Measurements from ENCODE around the gene MUC4.
"Not testable (repeated sequence)": the region's sequence is repeated elsewhere in the genome, so short reads cannot be mapped to it uniquely, and the experiment has no call there.

Gene MUC4

DNA sequence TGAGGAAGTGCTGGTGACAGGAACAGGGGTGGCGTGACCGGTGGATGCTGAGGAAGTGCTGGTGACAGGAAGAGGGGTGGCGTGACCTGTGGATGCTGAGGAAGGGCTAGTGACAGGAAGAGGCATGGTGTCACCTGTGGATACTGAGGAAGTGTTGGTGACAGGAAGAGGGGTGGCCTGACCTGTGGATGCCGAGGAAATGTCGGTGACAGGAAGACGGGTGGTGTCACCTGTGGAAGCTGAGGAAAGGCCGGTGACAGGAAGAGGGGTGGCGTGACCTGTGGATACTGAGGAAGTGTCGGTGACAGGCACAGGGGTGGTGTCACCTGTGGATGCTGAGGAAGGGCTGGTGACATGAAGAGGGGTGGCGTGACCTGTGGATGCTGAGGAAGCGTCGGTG, 30.5 kb downstream of the MUC4 start:
- not testable (repeated sequence) for DNase-seq (ENCODE audit: low spot score)

DNA sequence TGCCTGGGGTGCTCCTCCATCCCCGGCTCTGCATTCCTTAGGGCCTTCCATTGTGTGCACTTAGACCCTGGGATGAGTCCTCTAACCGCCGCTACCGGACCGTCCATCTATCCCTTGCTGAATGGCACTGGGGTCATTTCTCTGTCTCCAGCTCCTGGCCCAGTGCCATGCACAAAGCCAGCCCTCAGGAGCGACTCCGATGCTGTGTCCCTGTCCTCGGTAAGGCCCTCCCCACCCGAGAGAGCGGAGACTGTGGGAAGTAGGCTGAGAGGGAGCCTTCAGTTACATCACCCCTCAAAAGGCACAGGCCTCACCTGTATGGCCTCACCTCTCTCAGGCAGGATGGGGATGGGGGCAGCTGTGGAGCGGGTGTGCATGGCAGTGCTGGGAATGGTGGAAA, 33.8 kb downstream of the MUC4 start:
- DNase-seq (ENCODE audit: low spot score), result no peak

DNA sequence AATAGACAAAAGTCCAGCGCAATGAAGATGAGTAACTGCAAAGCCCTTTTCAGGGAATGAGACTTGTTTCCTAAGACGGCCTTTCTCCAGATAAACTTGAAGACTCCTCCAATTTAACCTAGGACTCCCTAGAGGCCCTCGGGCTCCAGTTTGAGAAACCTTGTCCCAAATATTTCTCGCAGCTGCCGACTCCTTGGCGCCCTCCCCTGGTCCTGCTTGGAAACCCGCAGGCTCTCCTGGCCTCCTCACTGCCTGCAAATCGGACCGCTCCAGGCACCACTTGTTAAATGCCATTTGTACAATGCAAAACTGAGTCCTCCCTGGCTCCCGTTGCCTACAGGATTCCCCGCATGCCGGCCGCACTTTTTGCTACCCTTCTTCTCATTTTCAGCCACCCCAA, 36.8 kb downstream of the MUC4 start:
- DNase-seq (ENCODE audit: low spot score), result peak; percentile 86

DNA sequence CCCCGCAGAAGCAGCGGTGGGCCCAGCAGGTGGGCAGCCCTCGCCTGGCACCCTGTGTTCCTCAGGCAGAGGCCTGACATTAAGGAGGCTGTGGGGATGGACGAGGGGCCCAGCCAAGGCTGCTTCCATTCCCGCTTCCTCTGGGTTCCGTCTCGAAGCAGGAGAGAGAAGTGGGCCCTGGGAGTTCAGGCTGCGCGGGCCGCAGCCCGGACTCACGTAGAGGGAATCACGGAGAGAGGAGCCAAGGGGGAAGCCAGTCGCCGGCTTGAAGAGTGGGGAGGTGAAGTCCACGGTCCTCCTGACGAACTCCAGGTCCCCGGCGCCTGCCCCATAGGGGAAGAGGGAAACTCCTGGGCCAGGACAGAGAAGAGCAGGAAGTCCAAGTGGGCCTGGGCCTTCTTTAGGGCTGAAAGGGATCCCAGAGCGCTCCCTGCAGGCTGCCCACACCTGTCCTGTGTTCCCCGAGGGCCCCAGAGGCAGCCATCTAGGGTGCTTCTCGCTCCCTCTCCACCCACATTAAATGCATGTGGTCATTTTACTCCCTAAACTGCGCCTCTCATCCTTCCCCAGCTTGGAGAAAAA, 37.7 kb downstream of the MUC4 start:
- peak; percentile 37 for DNase-seq (ENCODE audit: low spot score)

DNA sequence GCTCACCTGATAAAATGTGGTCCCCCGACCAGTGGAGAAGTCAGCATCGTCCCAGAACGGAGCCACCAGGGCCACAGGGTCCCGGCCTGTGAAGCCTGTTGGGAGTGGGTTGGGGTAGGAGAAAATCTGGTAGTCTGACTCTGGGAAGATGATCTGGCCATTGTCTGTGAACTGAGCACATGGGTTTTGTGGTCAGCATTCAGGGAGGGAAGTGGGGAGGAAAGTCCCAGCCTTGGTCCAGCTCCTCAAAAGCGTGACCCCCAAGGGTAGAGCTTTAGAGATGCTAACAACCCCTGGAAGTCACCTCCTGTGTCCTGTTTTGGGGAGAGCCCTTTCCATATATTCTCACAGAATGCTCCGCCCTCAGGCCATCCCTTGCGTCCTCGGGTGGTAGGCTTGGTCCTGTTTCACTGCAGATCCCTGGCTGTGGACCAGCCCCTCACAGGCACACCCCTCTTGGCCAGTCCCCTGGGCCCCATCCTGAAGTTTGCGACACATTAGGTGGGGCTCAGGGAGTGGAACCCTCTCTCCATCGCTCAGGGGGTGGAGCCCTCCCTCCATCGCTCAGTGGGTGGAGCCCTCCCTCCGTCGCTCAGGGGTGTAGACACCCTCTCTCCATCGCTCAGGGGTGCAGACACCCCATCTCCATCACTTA, 40.0 kb downstream of the MUC4 start:
- DNase-seq (ENCODE audit: low spot score), result no peak

DNA sequence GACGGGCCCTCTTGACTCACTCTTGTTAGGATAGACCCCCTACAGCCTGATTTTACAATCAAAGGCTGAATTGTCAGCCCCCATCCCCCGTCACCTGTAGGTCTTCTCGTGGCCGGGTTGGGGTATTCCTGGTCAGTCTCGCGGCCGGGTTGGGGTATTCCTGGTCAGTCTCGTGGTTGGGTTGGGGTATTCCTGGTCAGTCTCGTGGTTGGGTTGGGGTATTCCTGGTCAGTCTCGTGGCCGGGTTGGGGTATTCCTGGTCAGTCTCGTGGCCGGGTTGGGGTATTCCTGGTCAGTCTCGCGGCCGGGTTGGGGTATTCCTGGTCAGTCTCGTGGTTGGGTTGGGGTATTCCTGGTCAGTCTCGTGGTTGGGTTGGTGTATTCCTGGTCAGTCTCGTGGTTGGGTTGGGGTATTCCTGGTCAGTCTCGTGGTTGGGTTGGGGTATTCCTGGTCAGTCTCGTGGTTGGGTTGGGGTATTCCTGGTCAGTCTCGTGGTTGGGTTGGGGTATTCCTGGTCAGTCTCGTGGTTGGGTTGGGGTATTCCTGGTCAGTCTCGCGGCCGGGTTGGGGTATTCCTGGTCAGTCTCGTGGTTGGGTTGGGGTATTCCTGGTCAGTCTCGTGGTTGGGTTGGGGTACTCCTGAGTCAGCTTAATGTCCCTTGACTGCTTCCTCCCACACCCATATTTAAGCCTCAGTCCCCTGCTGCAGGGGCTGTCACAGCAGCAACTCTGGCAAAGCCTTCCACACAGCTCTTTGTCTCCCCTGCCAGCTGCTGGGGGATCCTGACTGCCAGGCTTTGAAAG, 40.7 kb downstream of the MUC4 start:
- DNase-seq (ENCODE audit: low spot score), result peak; percentile 37

DNA sequence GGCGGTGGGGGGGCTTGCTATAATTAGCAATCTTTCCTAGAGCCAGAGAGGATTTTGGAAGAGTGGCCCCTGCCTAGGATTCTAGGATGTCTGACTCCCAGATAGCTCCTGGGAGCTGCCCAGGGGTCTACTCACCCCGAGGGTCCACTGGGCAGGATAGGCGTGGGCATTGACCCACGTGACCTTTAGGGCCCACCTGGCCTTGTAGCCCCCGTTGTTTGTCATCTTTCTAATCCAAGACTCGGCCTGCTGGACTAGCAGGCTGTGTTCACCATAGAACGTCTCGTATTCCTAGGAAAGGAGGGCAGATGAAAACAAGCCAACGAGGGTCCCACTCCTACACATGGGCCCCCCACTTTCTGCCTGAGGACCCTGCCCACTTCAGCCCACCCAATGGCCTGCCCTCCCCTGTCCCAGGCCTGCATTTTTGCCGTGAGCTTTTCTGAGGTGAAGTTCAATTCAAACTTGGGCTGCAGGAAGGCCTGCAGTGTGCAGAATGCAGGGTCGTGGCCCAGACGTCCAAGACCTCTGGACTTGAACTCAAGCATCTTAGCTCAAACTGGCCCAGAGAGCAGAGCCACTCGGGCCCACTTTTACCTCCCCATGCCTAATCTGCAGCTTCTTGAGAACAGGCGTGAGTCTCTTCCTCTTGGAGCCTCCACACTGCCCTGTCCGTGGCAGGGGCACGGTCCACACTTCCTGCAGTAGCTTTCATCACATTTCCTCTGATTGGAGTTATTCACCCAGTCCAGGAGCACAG, 41.5 kb downstream of the MUC4 start:
- DNase-seq (ENCODE audit: low spot score), result no peak

DNA sequence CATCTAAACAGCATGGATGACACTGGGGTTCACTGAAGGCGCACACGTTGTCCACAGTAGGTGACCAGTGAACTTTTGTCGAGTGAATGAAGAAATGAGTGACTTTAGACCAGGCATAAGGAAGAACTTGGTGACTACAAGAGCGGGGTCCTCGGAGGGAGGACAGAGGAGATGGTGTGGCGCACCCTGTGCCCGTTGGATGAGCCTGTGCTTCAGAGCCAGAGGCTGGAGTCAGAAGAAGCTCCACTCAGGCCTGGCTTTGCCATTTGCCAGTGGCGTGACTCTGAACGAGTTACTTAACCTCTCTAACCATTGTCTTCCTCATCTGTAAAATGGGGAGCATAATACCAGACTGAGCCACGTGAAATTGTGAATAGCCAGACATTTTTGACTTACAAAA, 42.2 kb downstream of the MUC4 start:
- DNase-seq (ENCODE audit: low spot score), result no peak

DNA sequence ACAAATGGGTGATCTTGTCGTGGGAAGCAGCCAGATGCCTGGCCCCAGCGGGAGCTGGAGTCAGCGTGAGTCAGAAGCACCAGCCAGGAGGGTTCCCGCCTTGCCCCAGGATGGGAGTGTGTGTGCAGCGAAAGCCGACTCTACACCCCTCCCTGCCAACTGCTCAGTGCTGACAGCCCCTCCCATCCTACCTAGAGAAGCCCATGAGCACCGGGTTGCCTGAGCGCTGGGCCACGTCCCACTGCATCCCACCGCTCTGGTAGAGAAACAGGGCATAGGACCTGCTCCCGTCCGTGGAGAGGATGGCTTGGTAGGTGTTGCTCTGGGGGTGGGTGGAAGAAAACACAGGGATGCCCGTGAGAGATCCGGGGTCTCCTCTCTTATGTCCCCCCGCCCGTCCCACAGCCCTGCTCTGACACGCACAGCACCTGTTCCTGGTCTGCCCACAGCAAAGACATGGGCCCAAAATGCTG, 42.9 kb downstream of the MUC4 start:
- DNase-seq (ENCODE audit: low spot score), result no peak

DNA sequence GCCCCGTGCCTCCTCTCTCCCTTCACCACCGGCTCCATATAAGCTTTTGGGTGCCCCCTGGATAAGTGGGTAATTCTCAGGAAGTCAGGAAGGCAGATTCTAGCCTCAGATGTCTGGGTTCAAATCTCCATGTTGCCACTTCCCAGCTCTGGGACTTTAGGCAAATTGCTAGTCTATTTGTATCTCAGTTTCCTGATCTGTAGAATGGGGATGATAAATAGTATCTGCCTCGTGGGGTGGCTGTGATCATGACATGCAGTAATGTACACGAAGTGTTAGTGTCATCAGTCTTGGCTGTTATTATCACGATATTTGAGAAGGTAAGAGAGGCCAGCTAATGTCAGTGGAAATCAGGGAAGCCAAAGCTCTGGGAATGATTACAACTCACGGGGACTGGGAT, 43.3 kb downstream of the MUC4 start:
- no peak for DNase-seq (ENCODE audit: low spot score)

DNA sequence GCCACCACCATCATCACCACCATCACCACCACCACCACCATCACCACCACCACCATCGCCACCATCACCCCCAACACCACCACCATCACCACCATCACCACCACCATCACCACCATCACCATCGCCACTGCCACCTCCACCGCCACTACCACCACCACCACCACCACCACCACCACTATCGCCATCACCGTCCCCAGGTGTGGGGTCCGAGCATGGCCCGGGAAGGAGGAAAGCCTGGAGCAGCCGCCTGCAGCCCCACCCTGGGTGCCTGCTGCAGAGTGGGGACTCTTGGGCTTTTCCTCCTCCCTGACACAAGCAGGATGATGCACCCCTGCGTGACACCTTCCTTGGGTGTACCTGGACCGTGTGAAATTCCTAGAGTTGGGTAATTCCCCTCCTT, 43.9 kb downstream of the MUC4 start:
- no peak for DNase-seq (ENCODE audit: low spot score)

DNA sequence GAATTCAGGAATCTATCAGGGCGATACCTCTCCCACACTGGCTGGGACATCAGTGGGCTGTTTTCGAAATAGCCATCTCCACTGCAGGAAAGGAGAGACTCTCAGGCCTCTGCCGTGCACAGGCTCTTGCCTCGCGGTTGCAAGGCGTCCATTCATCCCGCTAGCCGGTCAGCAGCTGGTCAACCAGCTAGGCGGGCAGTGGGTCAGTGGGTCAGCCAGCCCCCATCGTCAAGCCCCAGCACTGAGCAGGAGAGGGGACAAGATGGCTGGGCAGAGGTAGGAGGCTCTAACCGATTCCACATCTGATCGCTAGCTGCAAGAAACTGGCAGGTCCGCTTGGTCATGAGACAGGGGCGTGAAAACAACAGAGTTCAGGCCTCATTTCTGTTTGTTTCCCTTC, 45.1 kb downstream of the MUC4 start:
- DNase-seq (ENCODE audit: low spot score), result no peak

DNA sequence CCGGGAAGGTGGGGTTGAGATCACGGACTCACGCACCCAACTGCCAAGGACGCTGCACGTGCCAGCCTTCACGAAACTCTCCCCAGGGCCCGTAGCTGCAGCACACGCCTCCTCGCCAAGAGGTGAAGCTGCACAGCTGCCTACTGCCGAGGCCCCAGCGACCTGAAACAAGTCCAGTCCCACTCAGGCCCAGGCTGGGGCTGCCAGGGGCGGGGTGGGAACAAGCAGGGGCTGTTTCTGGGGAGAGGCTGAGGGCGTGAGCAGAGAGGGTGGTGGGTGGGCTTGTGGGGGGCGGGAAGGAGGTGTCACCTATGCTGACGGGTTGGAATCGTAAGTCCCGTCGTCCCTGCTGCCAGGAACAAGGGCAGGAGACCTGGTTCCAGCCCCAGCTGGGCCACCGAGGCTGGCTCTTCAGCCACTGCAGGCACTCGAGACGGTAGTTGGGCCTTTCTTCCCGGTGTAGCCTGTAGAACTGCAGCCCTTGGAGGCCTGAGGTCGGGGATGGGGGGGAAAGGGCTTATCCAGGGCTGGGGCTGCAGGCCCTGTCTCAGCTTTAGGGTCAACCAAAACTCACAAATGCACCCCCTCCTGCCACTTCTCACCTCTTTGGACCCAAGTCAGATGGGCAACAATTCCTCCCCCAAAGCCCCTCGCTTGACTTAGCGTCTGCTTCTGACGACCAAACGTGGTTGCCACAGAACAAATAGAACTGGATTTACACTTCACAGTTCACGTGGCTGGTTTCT, 46.6 kb downstream of the MUC4 start:
- DNase-seq (ENCODE audit: low spot score), result no peak

DNA sequence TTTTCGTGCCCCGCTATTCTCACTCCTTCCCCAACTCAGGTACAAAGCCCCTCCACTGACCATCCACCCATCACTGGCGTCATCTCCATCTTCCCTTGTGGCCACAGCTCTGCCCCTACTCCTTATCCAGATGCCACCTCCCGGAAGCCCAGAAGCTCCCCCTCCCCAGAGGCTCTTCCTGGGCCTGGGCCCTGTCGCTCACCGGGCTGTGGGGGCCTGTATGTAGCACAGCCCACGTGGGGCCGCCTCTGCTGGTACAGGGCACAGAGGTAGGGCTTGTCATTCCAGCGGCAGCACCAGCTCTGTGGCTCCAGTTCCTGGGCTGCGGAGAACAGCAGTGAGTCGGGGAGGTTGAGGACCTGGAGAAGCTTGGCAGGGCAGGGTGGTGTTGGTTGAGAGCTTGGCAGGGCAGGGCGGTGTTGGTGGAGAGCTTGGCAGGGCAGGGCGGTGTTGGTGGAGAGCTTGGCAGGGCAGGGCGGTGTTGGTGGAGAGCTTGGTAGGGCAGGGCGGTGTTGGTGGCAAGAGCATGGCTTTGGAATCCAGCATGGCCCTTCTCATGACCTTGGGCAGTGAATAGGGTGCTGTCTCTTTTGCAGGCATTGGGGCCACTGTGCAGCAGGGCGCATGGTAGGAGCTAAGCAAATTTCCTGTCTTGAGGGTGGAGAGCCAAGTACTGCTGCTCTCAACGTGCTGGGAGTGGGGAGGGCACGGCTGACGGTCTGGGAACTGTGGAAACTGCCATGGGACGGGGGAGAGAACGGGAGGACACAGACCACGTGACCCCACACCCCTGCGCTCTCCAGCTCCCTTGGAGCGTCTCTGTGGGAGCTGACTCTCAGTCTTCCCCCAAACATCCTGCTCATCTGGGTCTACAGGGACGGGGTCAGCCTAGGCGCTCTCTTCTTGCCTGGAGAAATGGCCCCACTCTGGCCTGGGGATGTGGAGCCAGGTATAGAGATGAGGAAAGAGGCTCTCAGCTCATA, 47.6 kb downstream of the MUC4 start:
- DNase-seq (ENCODE audit: low spot score), result no peak

DNA sequence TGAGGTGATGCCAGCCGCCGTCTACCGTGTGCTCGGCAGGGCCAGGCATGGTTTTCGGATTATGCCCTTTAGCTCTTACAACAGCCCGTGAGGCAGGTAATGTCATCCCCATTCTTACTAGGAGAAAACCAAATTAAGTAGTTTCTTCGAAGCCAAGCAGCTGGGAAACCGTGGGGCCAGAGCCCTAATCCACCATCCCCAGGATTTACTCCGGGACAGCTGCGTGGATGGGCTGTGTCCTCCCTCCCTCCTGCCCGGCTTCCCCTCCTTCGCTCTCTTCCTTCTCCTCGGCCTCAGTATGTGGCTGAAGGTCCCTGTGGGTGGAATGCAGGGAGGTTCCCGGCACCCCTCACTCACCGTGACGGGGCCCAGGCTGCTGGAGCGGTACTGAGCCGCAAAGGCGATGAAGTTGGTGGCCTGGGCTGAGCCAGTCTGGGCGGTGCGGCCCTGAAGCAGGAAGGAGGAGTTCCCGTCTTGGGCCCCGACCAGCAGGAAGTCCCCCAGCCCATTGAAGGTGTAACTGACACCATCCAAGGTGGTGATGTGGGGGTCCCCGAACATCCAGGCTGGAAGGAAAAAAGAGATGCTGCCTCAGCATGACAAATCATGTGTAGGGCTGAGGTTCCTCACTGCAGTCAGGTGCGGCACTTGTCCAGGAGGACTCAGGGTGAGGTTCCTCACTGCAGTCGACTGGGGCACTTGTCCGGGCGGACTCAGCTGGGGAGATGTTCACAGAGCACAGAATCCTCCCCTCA, 48.5 kb downstream of the MUC4 start:
- DNase-seq (ENCODE audit: low spot score), result no peak

DNA sequence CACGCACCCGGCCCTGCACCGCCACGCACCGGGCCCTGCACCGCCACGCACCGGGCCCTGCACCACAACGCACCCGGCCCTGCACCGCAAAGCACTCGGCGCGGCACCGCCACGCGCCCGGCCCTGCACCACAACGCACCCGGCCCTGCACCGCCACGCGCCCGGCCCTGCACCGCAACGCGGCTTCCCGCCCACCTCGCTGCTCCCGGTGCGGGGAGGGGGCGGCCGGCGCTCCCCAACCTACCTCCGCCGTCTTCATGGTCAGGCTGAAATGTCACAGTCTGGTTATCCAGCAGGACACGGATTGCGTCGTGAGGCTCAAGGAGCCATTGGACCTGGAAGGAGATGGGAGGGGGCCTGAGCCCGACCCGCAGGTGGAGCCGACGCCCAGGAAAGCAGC, 49.1 kb downstream of the MUC4 start:
- DNase-seq (ENCODE audit: low spot score), result no peak

DNA sequence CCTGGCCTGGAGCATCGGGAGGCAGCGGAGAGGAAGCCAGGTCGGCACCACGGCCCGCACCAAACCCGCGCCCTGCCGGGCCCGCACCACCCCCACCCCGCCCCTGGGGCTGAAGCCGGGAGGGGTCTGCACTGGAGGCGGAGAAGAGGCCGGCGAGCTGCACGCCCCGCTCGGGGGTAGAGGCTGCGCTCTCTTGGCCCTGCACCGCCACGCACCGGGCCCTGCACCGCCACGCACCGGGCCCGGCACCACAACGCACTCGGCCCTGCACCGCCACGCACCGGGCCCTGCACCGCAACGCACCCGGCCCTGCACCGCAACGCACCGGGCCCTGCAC, 49.5 kb downstream of the MUC4 start:
- peak; percentile 37 for DNase-seq (ENCODE audit: low spot score)

DNA sequence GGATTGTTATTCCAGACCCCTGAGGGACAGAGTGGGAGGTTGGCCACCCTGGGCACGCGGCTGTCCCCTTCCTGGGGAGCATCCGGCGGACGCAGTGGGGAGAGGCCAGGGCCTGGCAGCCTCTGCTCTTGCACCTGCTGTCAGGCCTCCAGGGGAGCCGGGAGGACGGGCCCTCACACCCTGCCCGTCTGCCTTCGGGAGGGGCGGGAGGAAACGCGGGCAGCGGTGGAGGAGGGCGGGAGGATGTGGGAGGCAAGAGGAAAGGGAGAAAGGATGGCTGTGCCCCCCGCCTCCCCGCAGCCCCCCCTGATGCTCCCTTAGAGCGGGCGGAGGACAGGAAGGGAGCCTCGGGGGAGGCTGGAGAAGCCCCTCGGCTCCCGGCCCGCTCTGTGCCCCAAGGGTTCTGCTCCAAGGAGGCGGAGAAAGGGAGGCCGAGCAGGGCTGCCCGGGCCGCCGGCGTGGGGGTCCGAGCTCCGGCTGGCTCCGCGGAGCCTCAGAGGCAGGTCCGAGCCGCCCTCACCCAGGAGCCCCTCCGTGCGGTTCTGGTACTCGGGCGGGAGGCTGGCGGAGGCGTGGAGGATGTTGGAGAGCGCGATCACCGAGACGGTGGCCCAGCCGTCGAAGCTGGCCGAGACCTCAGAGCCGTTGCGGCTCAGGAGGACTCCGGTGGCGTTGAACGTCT, 50.0 kb downstream of the MUC4 start:
- peak; percentile 40 for DNase-seq (ENCODE audit: low spot score)

DNA sequence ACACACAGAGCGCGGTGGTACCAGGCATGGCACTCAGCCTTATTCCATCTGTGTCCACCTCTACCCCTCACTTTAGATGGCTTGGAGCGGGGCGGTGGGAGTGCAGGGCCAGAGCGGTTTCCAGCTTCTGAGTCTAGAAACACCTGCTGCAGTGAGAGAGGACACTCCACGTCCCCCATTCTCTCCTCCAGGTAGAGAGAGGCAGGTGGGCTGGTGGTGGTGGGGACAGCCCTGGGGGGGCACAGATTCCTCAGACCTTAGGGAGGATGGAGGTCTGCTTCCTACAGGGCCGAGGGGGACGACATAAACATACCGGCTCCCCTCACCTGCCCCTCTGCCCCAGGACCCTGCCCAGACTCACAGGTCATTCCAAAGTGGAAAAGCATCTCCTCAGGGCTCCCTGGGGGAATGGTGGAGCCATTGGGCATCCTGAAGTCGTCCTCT, 50.6 kb downstream of the MUC4 start:
- peak; percentile 23 for DNase-seq (ENCODE audit: low spot score)
